ENCODE results near the gene SLC8A2.

Gene SLC8A2

DNA sequence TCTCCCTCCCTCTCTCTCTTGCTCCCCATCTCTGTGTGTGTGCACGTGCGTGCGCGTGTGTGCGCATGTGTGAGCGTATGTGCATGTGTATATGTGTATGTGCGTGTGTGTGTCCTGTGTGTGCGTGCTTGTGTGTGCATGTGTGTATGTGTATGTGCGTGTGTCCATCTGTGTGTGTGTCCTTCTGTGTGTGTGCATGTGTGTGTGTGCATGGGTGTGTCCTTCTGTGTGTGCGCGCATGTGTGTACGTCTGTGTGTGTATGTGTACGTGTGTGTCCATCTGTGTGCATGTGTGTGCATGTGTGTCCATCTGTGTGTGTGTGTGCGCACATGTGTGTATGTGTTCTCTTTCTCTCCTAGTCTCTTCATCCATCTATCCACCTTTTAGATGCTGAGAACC lies 12.2 kb downstream of the SLC8A2 start:
- no peak for DNase-seq (ENCODE audit: low spot score)

- no peak for DNase-seq (ENCODE audit: low spot score)
Observed at GRCh38 chr19:47458672-47459071, 13.0 kb downstream of the SLC8A2 start.

DNA sequence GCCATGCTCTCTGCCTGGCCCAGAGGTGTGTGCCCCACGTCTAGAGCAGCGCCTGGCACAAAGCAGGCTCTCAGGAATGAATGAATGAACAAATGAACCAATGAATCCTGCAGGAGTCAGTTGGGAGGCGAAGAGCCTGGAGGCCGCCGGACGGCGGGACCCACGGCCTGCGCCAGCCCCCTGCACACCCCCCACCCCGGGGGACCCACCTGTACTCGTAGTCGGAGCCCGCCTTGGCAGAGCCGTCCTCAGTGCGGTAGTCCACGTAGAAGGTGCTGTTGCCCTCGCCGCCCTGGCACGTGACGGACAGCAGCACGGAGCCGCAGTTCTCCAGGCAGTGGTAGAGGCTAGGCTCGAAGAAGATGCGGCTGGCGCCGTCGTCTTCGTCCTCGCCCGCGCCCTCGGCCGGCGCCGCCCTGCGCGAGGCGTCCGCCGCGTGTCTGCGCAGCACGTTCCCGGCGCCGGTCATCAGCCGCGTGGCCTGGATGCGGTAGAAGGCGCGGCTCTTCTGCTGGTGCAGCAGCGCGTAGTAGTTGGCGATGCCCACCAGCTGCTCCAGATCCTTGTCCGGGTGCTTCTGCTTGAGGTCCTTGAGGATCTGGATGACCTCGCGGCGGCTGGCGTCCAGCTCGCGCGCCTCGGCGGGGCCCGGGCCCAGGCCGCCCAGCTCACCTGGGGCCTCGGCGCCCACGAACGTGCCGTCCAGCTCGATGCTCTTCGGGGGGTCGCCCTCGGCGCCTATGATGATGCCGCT lies 14.8 kb downstream of the SLC8A2 start:
- no peak for DNase-seq (ENCODE audit: low spot score)

GRCh38 chr19:47450478-47450877 lies 21.2 kb downstream of the SLC8A2 start:
- no peak for DNase-seq (ENCODE audit: low spot score)

GRCh38 chr19:47448360-47448727 lies 23.3 kb downstream of the SLC8A2 start:
- DNase-seq (ENCODE audit: low spot score), result no peak

DNA sequence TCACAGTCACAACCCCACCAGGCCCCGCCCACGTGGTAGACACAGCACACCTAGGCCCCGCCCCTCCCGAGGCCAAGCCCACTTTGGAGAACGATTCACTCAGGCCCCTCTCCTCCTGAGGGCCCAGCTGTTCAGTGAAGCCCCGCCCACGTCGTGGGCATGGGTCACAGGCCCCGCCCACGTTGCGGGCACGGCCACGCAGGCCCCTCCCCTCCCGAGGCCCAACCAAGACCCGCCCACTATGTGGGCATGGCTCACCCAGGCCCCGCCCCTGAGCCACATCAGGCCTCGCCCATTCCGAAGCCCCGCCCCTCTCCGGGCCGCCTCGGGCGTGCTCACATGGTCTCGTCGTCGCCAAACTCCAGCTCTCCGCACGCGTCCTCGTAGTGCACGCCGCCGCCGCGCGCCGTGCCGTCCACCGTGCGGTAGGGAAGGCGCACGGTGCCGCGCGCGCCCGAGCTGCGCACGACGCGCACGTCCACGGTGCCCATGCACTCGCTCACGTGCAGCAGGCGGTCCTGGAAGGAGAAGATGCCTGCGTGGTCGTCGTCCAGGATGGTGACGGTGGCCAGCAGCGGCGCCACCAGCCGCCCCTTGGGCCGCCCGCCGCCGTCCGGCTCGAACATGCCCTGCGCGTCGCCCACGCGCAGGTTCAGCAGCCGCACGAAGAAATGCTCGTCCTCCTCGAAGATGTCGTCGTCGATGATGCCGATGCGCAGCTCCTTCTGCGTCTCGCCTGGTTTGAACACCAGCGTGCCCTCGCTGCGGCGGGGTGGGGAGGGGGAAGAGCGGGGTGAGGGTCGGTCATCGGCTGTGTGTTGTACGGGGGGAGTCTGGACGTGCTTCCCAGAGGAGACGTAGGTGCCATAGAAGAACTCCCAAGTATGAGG lies 24.0 kb downstream of the SLC8A2 start:
- peak; percentile 80 for DNase-seq (ENCODE audit: low spot score)

DNA sequence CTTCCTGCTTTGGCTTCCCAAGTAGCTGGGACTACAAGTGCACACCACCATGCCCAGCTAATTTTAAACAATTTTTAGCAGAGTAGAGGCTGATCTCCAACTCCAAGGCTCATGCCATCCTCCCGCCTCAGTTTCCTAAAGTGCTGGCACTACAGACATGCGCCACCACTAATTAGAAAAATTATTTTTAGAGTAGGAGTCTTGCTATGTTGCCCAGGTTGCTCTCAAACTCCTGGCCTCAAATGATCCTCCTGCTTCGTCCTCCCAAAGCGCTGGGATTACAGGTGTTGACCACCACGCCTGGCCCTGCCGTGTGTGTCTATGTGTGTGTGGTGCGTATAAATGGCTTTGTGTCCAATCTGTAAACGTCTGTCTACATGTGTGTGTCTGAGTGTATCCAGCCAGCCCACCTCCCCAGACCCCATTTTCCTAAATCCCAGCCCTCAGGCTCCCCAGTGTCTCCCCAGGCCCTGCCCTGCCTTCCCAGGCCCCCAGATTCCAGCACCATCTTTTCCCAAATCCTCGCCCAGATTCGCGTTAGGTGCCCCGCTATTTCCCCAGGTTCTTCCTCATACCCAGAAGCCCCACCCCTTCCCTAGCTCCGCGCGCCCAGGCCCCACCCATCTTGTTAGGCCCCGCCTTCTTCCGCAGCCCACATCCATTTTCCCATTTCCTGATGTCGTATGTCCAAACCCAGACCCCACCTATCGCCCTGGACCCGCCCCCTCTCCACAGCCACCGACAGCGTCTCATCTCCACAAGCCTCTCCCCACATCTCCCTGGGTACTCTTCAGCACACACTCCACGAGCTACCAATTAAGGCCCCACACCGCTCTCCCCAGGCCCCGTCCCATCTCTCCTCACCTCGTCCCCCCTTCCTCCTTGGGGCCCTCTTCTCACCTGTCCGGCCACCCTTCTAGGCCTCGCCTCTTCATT lies 24.9 kb downstream of the SLC8A2 start:
- DNase-seq (ENCODE audit: low spot score), result no peak

GRCh38 chr19:47445937-47446402 lies 25.7 kb downstream of the SLC8A2 start:
- peak; percentile 44 for DNase-seq (ENCODE audit: low spot score)

GRCh38 chr19:47445527-47445926 lies 26.2 kb downstream of the SLC8A2 start:
- DNase-seq (ENCODE audit: low spot score), result no peak

DNA sequence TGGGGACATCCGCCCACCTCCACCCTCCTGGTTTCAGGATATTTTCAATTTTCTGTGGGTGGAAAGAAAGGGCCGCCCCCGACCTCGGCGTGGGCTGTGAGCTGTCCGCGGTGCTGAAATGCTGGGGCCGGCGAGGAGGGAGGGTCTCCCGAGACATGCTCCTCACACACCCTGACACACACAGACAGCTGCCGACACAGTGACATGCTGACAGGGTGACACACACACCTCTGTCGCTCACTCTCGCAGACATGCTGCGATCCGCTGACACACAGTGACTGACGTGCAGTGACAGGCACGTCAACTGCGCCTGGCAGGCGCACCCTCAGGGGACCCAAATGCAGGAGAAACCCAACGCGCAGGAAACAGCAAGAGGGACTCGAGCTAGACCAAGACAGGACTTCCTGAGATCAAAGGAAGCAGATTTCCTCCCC lies 27.3 kb downstream of the SLC8A2 start:
- DNase-seq (ENCODE audit: low spot score), result no peak

- no peak for DNase-seq (ENCODE audit: low spot score)
Observed at GRCh38 chr19:47443331-47443730, 28.4 kb downstream of the SLC8A2 start.

- DNase-seq (ENCODE audit: low spot score), result no peak
Observed at GRCh38 chr19:47438793-47439220, 32.9 kb downstream of the SLC8A2 start.

- no peak for DNase-seq (ENCODE audit: low spot score)
Observed at GRCh38 chr19:47437500-47437899, 34.2 kb downstream of the SLC8A2 start.

GRCh38 chr19:47436712-47437401 lies 34.8 kb downstream of the SLC8A2 start:
- DNase-seq (ENCODE audit: low spot score), result peak; percentile 85

DNA sequence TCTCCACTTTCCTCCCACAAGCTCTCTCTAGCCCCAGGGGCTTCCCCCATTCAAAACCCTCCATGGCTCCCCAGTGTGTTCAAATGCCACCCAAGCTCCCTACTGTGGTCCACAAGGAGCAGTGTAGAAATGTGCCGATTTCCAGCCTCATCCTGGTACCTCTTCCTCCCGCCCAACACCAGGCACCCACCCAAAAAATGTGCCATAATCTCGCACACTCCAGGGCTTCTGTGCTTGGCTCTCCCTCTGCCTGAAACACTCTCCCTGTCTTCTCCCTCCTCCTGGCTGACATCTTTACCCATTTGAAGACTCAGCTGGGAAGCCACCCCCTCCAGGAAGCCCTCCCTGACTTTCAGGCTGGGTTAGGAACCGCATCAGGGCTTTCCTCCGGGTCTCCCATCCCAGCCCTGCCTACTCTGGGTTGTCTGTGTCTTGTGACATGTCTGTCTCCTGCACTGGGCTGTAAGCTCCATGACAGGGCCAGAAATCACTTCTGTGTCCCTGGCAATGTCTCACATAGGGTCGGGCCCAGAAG lies 35.7 kb downstream of the SLC8A2 start:
- no peak for DNase-seq (ENCODE audit: low spot score)

- no peak for DNase-seq (ENCODE audit: low spot score)
Observed at GRCh38 chr19:47435196-47435595, 36.5 kb downstream of the SLC8A2 start.

DNA sequence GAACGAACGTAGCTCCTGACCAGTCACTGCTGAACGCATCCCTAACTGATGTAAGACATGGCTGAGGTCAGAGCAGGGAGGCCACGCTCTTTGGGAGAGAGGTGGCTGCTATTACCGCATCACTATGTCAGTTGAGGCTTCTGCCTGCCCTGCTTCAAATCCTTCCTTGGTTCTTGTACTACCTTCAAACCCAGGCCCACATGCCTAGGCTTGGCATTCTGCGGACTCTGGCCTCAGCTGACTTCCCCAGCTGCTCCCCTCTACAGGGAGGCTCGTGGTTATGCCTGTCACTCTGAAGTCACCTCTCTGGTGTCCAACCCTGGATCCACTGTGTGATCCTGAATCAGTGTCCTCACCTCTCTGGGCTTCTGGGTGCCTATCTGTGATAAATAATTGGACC lies 37.6 kb downstream of the SLC8A2 start:
- DNase-seq (ENCODE audit: low spot score), result no peak

GRCh38 chr19:47433121-47433520 lies 38.6 kb downstream of the SLC8A2 start:
- peak; percentile 55 for DNase-seq (ENCODE audit: low spot score)

GRCh38 chr19:47432499-47432898 lies 39.2 kb downstream of the SLC8A2 start:
- no peak for DNase-seq (ENCODE audit: low spot score)

DNA sequence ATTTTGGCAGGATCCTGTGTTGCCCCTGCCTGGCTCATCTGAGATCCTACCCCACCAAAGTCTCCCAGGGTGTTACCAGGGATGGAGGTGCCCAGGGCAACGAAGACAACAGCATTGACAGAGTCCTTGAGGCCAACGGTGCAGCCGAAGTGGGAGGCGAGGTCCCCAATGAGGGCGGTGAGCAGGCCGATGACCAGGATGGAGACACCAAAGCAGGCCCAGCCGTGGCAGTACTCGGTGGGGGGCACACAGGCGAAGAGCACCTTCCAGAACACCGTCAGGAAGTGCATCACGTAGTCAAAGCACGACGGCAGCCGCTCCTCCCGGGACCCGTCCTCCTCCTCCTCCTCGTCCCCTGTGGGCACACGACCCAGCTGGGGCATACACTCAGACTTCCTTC lies 39.6 kb downstream of the SLC8A2 start:
- no peak for DNase-seq (ENCODE audit: low spot score)

All from NAMALWA (cell line).